Lung (tissue), 12 donors: ENCODE results near the gene BCAS3. TPM values are rescaled to one million over a fixed set of nuclear protein-coding genes. Genes with fewer than 3 reads are reported as not detected.

Experiments used
- ATAC-seq: fragments of 200-7000 bp; cut with Tn5 transposase; one replicate; pipeline ENCODE4 v1.9.1; 2020; ENCODE audit warnings: moderate number of reproducible peaks; ENCODE audit not compliant: insufficient read depth, low FRiP score
- DNase-seq, 3 donors: peaks; one replicate each; pipeline ENCODE4 v3.0.0-alpha.2; 2013 to 2017
- H3K27ac ChIP-seq, 2 donors: one replicate each; pipeline ENCODE4 v1.5.1; 2013; ENCODE audit warnings: mild to moderate bottlenecking in 2 of 2, moderate library complexity in 2 of 2, control low read depth in 1 of 2, inconsistent platforms in 1 of 2, low read depth in 1 of 2, low read length in 1 of 2
- H3K27me3 ChIP-seq, 3 donors: one replicate each; pipeline ENCODE4 v1.5.1; 2013; ENCODE audit warnings: low read length in 2 of 3; ENCODE audit not compliant: control insufficient read depth in 3 of 3, insufficient read depth in 3 of 3
- H3K36me3 ChIP-seq, 4 donors: one replicate each; pipeline ENCODE4 v1.5.1; 2013; ENCODE audit warnings: low read length in 4 of 4, mild to moderate bottlenecking in 1 of 4, moderate library complexity in 1 of 4; ENCODE audit not compliant: control insufficient read depth in 4 of 4, insufficient read depth in 4 of 4
- H3K4me1 ChIP-seq, 5 donors: one replicate each; pipeline ENCODE4 v1.5.1; 2013; ENCODE audit warnings: low read length in 5 of 5, mild to moderate bottlenecking in 2 of 5, moderate library complexity in 1 of 5; ENCODE audit not compliant: control insufficient read depth in 5 of 5, insufficient read depth in 5 of 5
- H3K4me3 ChIP-seq: one replicate; pipeline ENCODE4 v1.5.1; 2013; ENCODE audit warnings: mild to moderate bottlenecking, control low read depth, moderate library complexity
- H3K9ac ChIP-seq, 2 donors: one replicate each; pipeline ENCODE4 v1.5.1; 2013; ENCODE audit warnings: low read length in 2 of 2, control low read depth in 1 of 2; ENCODE audit not compliant: insufficient read depth in 1 of 2
- H3K9me3 ChIP-seq, 4 donors: one replicate each; pipeline ENCODE4 v1.5.1; 2013; ENCODE audit warnings: low read length in 3 of 4, mild to moderate bottlenecking in 1 of 4, moderate library complexity in 1 of 4; ENCODE audit not compliant: control insufficient read depth in 4 of 4, insufficient read depth in 3 of 4
- WGBS, 2 donors: extraction: QIAGEN DNeasy Blood & Tissue Kit; methylation state at CpG; one replicate each; pipeline ENCODE4 v1.1.7; 2013; 5-methylcytosine and 5-hydroxymethylcytosine counted together
- polyA plus RNA-seq, 2 donors: library from polyadenylated mRNA; stranded (reverse); fragments of 200-250 nt; gene quantifications; one replicate each; pipeline ENCODE4 v1.2.1, GENCODE V29; 2013
- total RNA-seq, 2 donors: library from RNA; depleted of rRNA in 1 of 2; stranded (reverse); fragments of >200 nt in 1 of 2; gene quantifications; one replicate each; pipeline ENCODE4 v1.2.1, GENCODE V29; 2014 to 2021
- TF ChIP-seq, protein P1 (sequence below): IDR thresholded peaks from 2 replicates; pipeline ENCODE4 v1.5.1; 2012; ENCODE audit warnings: mild to moderate bottlenecking; ENCODE audit errors: control extremely low read depth, extremely low read depth
- donor health status: control.
- donor health status: control.
- donor health status: Bipolar disorder and iron deficiency.
- donor health status: healthy.
- donor health status: DM: yes; HTN: yes; CAD: no.

The BCAS3 gene
- total and polyA plus RNA-seq, 4 donors, result 4.0 to 101 (median 20.3) TPM

GRCh38 chr17:61384354-61384691 lies 706.7 kb downstream of the BCAS3 start:
- 91 to 97% methylated on average over 8 of the region's 8 CpGs for WGBS, 2 donors

DNA sequence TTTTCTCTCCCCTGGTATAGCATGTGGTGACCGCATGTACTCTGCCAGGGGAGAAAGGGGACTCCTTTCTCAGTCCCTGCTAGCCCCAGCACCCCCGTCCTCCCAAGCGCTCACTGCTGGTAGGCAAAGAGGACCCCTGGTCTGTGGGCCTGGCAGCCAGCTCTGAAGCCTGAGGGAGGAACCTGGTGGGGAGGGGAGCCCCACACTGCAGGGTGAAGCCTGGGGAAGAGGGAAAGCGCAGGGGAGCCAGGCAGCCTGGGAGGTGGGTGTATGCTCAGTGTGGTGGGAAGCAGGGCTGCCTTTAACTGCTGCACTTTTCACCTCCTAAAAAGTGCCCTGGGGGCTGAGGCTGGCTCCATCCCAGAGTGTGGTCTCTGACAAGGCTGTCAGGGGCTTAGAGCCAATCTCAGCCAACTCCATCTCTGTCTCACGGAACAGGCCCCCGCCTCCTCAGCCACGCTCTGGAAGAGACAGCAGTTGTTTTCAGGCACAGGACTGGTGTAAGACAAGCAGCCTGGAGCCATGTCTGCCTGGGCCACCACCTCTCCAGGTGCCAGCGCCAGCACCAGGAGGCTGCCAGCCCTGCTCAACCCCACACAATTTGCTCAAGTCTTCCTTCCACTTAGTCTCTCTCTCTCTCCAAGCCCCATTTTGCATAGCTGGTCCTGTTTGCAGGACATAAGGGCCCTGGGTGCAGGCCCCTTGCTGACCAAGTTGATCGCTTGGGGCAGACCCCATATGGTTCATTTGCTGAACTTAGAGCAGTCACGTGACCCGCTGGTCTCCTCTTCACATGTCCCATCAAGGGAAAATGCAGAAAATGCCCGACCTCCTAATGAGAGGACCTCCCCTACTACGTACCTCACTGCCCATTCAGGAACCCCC lies 707.3 kb downstream of the BCAS3 start:
- no peak overlapping the region for H3K4me3 ChIP-seq
- H3K36me3 ChIP-seq, result no peaks in the 10 kb centered on the region
- no peak overlapping the region for H3K27ac ChIP-seq
- H3K4me1 ChIP-seq, result peaks cover 0 to 59% (median 10%) of the 10 kb centered on the region in 5 donors
- DNase-seq, result peak; percentile 45 to 63 (median 50)
- no peak overlapping the region for H3K9ac ChIP-seq
- ATAC-seq, result no peak
- no peaks in the 10 kb centered on the region for H3K27me3 ChIP-seq
- 95 to 96% methylated on average over 13 of the region's 13 CpGs for WGBS, 2 donors
- H3K9me3 ChIP-seq, result no peaks in the 10 kb centered on the region
- TF ChIP-seq, protein P1, sequence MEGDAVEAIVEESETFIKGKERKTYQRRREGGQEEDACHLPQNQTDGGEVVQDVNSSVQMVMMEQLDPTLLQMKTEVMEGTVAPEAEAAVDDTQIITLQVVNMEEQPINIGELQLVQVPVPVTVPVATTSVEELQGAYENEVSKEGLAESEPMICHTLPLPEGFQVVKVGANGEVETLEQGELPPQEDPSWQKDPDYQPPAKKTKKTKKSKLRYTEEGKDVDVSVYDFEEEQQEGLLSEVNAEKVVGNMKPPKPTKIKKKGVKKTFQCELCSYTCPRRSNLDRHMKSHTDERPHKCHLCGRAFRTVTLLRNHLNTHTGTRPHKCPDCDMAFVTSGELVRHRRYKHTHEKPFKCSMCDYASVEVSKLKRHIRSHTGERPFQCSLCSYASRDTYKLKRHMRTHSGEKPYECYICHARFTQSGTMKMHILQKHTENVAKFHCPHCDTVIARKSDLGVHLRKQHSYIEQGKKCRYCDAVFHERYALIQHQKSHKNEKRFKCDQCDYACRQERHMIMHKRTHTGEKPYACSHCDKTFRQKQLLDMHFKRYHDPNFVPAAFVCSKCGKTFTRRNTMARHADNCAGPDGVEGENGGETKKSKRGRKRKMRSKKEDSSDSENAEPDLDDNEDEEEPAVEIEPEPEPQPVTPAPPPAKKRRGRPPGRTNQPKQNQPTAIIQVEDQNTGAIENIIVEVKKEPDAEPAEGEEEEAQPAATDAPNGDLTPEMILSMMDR, result no peak

More at GRCh38 chr17:61384354-61384691, 706.7 kb downstream of the BCAS3 start:
- Histone ChIP-seq H3K4me1 (peaks cover 0 to 56% (median 10%) of the 10 kb centered on the region in 5 donors), H3K4me3 (no peak overlapping the region), H3K27me3 (no peaks in the 10 kb centered on the region), H3K9me3 (no peaks in the 10 kb centered on the region), H3K36me3 (no peaks in the 10 kb centered on the region), H3K27ac (peak overlapping the region in 1 of 2 donors; percentile 37), H3K9ac (no peak overlapping the region)
- TF ChIP-seq, protein P1, result no peak
- ATAC-seq (no peak), DNase-seq (no peak)

GRCh38 chr17:61385577-61386236 lies 708.1 kb downstream of the BCAS3 start:
- Histone ChIP-seq H3K4me1 (peaks cover 0 to 59% (median 10%) of the 10 kb centered on the region in 5 donors), H3K9me3 (no peaks in the 10 kb centered on the region), H3K27me3 (no peaks in the 10 kb centered on the region), H3K4me3 (no peak overlapping the region), H3K27ac (no peak overlapping the region), H3K9ac (no peak overlapping the region), H3K36me3 (no peaks in the 10 kb centered on the region)
- WGBS, 2 donors, result 93 to 94% methylated on average over 15 of the region's 15 CpGs
- DNase-seq, result no peak
- TF ChIP-seq, protein P1, result no peak
- ATAC-seq, result no peak
